ENCODE data around the gene SOCS1.

Gene SOCS1

GRCh38 chr16:11259655-11260595 lies 3.9 kb upstream of the SOCS1 start:
- DNase-seq (ENCODE audit: low read depth): no peak

GRCh38 chr16:11258553-11259492 lies 2.8 kb upstream of the SOCS1 start:
- no peak for DNase-seq (ENCODE audit: low read depth)

GRCh38 chr16:11257131-11257938 lies 1.3 kb upstream of the SOCS1 start:
- no peak for DNase-seq (ENCODE audit: low read depth)

- no peak for DNase-seq (ENCODE audit: low read depth)
These were observed 692 bp upstream of the SOCS1 start for GRCh38 chr16:11256661-11257130.

DNA sequence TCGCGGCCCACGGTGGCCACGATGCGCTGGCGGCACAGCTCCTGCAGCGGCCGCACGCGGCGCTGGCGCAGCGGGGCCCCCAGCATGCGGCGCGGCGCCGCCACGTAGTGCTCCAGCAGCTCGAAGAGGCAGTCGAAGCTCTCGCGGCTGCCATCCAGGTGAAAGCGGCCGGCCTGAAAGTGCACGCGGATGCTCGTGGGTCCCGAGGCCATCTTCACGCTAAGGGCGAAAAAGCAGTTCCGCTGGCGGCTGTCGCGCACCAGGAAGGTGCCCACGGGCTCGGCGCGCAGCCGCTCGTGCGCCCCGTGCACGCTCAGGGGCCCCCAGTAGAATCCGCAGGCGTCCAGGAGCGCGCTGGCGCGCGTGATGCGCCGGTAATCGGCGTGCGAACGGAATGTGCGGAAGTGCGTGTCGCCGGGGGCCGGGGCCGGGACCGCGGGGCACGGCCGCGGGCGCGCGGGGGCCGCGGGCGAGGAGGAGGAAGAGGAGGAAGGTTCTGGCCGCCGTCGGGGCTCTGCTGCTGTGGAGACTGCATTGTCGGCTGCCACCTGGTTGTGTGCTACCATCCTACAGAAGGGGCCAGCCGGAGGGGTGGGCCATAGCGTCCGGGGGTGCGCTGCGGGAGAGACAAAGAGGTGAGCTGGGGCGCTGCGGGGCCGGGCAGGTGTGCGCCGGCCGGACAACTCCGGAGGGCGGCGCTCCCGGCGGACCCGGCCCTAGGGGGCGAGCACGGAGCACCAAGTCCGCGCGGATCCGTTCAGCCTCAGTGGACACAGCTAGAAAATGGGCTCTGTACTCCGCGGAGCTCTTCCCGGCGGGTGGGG lies 879 bp downstream of the SOCS1 start:
- no peak for DNase-seq (ENCODE audit: low read depth)

DNA sequence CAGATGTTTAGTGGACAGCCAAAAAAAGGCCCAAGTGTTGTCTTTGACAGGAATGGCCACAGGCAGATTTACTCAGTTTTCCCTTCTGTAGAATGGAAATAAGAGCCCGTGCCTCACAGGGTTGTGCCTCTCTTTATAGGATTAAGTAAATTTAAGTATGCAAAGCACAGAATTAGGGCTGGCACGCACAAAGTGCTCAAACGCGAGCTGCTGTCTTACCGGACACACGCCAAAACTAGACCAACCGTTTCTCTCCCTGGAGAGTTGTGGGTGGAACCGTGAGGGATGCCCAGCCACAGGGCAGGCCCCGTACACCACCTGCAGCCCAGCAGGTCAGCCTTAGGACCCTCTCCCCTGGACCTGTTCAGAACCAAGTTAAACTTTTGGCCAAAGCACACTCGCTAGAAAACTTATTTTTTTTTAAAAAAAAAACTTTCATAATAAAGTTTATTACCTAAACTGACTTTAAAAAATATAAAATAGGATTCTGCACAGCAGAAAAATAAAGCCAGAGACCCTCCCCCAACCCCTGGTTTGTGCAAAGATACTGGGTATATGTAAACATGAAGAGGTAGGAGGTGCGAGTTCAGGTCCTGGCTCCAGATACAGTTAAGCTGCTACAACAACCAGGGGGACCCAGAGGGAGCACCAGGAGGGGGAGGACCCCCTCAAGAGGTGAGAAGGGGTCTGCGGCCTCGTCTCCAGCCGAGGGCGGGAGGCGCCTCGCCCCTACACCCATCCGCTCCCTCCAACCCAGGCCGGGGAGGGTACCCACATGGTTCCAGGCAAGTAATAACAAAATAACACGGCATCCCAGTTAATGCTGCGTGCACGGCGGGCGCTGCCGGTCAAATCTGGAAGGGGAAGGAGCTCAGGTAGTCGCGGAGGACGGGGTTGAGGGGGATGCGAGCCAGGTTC lies 1.8 kb downstream of the SOCS1 start:
- no peak for DNase-seq (ENCODE audit: low read depth)

GRCh38 chr16:11253009-11253994 lies 2.7 kb downstream of the SOCS1 start:
- no peak for DNase-seq (ENCODE audit: low read depth)

DNA sequence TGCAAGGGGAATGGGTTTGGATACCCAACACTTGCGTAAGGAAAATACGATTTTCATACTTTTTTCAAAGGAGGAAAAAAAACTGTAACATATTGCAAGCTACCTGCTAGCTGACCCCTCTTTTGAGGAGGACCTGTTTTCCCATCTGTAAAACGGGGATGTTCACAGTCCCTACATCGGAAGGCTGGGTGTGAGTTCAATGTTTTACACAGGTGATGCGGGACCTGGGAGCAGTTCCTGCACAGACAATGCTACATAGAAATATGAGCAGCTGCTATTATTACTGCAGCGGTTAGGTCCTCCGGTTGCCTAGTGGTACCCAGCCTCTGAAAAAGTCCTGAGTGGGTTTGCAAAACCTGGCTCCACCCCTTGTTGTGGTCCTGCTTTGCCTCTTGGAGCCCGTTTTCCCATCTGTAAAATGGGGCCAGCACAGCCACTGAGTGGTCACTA lies 3.5 kb downstream of the SOCS1 start:
- DNase-seq (ENCODE audit: low read depth): no peak

DNA sequence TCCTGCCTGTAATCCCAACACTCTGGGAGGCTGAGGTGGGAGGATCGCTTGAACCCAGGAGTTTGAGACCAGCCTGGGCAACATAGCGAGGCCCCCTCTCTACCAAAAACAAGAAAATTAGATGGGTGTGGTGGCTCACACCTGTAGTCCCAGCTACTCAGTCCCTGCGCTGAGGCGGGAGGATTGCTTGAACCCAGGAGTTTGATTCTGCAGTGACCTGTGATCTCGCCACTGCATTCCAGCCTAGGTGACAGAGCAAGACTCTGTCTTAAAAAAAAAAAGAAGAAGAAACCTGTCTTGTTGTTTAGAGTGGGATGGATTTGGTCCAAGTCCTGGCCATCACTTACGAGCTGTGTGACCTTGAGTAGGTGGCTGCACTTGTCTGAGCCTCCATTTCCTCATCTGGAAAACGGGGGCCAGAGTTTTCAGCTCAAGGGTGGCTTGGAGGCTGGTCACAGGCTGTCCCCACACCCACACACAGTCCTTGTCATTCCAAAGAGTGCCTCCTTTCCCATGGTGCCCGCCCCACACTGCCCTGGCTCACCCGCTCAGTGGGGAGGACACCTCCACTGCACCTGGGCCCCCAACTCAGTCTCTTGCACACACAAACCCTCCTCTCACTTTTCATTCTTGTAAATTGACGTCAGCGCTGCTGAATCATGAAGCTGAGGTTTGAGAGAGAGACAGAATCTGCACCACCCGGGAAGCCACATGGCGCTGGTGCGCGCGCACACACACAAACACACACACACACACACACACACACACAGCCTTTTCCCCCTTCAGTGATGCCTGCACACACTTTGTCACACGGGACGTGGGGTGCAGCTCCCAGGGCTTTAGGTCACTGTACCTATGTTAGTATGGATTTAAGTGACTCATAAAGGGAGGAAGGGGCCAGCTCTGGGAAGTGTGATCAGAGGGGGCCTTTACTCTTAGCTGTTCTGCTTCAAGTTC lies 4.2 kb downstream of the SOCS1 start:
- peak; percentile 66 for DNase-seq (ENCODE audit: low read depth)

GRCh38 chr16:11250786-11251524 lies 5.0 kb downstream of the SOCS1 start:
- DNase-seq (ENCODE audit: low read depth): no peak

DNA sequence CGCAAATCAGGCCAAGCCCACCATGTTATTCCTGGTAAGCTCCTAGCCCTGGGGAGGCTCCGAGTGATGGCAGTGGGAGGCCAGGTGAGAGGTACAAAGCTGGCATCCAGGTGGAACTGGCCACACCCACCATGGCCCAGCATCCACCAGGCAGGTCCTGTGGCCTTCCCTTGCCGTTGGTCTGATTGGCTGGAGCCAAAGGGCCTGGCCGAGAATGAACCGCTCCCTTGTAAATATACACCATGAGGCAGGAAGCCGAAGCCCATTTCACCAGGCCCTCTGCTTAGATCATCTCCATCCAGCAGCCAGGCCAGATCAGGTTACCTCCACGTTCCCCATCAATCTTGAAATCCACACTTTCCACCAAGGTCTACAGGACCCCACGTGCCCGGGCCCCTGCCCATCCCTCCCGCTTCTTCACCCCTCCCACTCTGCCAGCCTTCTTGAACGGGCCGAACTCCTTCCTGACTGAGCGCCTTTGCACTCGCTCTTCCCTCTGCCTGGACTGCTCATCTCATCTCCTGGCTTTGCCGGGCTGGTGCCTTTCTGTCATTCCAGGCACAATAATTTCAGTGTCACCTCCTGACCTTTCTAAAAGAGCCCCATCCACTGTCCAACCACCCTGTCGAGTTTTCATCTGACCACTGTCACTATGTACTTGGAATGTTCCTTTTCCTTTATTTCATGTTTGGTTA lies 5.8 kb downstream of the SOCS1 start:
- no peak for DNase-seq (ENCODE audit: low read depth)

DNA sequence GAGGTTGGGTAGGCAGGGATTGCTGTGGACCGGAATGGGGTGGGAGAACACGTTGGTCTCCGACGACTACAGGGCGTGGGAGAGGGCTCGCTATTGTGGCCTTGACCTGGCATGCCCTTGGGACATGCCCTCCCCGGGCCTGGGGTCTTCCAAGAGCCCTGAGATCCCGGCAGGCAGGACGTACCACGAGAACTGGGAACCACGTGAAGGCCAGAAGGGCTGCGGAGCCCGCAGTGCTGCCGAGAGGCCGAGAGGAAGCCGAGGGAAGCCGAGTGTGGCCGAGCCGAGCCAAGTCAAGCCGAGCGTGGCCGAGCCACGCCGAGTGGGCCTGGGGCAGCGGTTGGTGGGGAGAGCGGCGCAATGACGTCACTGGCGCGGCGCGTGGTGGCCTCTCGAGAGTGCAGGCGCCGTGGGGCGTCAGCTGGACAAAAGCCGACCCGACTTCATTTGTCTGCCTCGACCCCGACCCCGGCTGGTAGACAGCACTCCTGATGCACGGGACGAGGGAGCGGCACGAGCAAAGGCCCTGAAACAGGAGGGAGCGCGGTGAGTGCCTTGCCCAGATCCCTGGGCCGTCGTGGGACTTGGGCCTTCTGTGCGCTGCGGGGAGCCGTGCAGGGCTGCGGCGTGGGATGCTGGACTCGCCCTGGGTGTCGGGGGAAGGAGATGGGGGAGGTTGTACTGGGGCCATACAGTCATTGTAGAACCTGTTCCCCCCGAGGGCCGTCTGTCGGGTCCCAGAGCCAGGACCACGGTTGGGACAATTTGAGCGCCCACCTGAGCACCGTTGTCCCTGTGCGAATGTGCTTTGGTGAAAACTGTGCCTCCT lies 6.6 kb downstream of the SOCS1 start:
- DNase-seq (ENCODE audit: low read depth): no peak

DNA sequence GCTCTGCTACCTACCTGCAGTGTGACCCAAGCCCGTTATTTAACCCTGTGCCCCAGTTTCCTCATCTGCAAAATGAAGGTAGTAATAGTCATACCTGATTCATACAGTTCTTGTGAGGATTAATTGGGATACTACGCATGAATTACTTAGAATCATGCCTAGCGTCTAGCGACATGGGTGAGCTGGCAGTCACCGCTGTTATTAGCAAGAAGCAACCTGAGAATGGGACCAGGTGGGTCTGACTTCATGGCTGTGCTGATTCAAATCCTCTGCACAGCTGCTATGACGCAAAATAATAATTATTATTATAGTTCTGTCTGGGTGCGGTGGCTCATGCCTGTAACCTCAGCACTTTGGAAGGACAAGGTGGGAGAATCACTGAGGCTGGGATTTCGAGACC lies 7.9 kb downstream of the SOCS1 start:
- no peak for DNase-seq (ENCODE audit: low read depth)

GRCh38 chr16:11245988-11246387 lies 10.0 kb downstream of the SOCS1 start:
- DNase-seq (ENCODE audit: low read depth): no peak

- no peak for DNase-seq (ENCODE audit: low read depth)
These were observed 10.7 kb downstream of the SOCS1 start for GRCh38 chr16:11245222-11245737.
